ENCODE results near the gene FBN1.

FBN1 gene

GRCh38 chr15:48574187-48574586, 71.3 kb downstream of the FBN1 start (continued):
- TF ChIP-seq ZNF513 (tag by site-specific recombination; IDR thresholded peaks at IDR 0.05): no peak
- TF ChIP-seq ZNF514 (tag by site-specific recombination; IDR thresholded peaks at IDR 0.05): no peak
- no peak for TF ChIP-seq REPIN1 (tag by site-specific recombination; IDR thresholded peaks at IDR 0.05; ENCODE audit: low read depth)
- TF ChIP-seq ZBTB26 (tag by site-specific recombination; optimal IDR thresholded peaks at IDR 0.05): no peak

GRCh38 chr15:48573780-48574179, 71.7 kb downstream of the FBN1 start:
- H3K4me1 ChIP-seq (ENCODE audit: control insufficient read depth, insufficient read depth, low read length): no peaks in the 10 kb centered on the region
- H3K9me3 ChIP-seq (ENCODE audit: control insufficient read depth, insufficient read depth, low read depth, low read length): no peaks in the 10 kb centered on the region
- TF ChIP-seq GFI1B (tag by site-specific recombination; IDR thresholded peaks at IDR 0.05): no peak
- no peak for TF ChIP-seq ZNF114 (tag by site-specific recombination; IDR thresholded peaks at IDR 0.05)
- TF ChIP-seq ZNF658 (tag by site-specific recombination; IDR thresholded peaks at IDR 0.05): no peak
- TF ChIP-seq ZBTB10 (tag by site-specific recombination; IDR thresholded peaks at IDR 0.05): no peak
- TF ChIP-seq ZNF121 (tag by site-specific recombination; IDR thresholded peaks at IDR 0.05): no peak
- TF ChIP-seq KLF9 (tag by site-specific recombination; IDR thresholded peaks at IDR 0.05; ENCODE audit: low read depth): no peak
- TF ChIP-seq ZBTB1 (tag by site-specific recombination; IDR thresholded peaks at IDR 0.05): no peak
- no peak for TF ChIP-seq ZBTB26 (tag by site-specific recombination; optimal IDR thresholded peaks at IDR 0.05)
- no peak for TF ChIP-seq KLF8 (tag by site-specific recombination; IDR thresholded peaks at IDR 0.05)
- no peak for TF ChIP-seq HOXA7 (CRISPR knock-in tag; IDR thresholded peaks at IDR 0.05; ENCODE audit: borderline replicate concordance)
- no peak for TF ChIP-seq ZNF792 (tag by site-specific recombination; IDR thresholded peaks at IDR 0.05)
- H3K27ac ChIP-seq (ENCODE audit: extremely low read depth, low read depth, low read length): no peak overlapping the region
- no peaks in the 10 kb centered on the region for H3K36me3 ChIP-seq (ENCODE audit: control insufficient read depth in 2 of 2, insufficient read depth in 1 of 2, low read length in 2 of 2)
- CTCF ChIA-PET: no interaction called here
- no peak overlapping the region for H3K4me3 ChIP-seq (ENCODE audit: low read depth, low read length)
- POLR2A ChIA-PET: no interaction called here

GRCh38 chr15:48572823-48573222, 72.7 kb downstream of the FBN1 start:
- no peaks in the 10 kb centered on the region for H3K9me3 ChIP-seq (ENCODE audit: control insufficient read depth, insufficient read depth, low read depth, low read length)
- no peaks in the 10 kb centered on the region for H3K4me1 ChIP-seq (ENCODE audit: control insufficient read depth, insufficient read depth, low read length)
- no peak overlapping the region for H3K4me3 ChIP-seq (ENCODE audit: low read depth, low read length)
- H3K36me3 ChIP-seq (ENCODE audit: control insufficient read depth in 2 of 2, insufficient read depth in 1 of 2, low read length in 2 of 2): no peaks in the 10 kb centered on the region
- ChIA-PET CTCF (no interaction called here), POLR2A (no interaction called here)
- no peak overlapping the region for H3K27ac ChIP-seq (ENCODE audit: extremely low read depth, low read depth, low read length)
- TF ChIP-seq ZNF112 (tag by site-specific recombination; IDR thresholded peaks at IDR 0.05) (no peak), ZBTB49 (tag by site-specific recombination; IDR thresholded peaks at IDR 0.05; ENCODE audit: low read depth) (no peak), ZNF514 (tag by site-specific recombination; IDR thresholded peaks at IDR 0.05) (no peak), PRDM1 (tag by site-specific recombination; IDR thresholded peaks at IDR 0.05) (no peak), ZNF555 (tag by site-specific recombination; conservative IDR thresholded peaks at IDR 0.05) (no peak), ZNF548 (tag by site-specific recombination; IDR thresholded peaks at IDR 0.05) (no peak), HOXA7 (CRISPR knock-in tag; IDR thresholded peaks at IDR 0.05; ENCODE audit: borderline replicate concordance) (no peak), ZBTB44 (tag by site-specific recombination; IDR thresholded peaks at IDR 0.05) (no peak), ZNF792 (tag by site-specific recombination; IDR thresholded peaks at IDR 0.05) (no peak)

Data from HEK293 (cell line).